GM21526 (cell line): ENCODE data around the gene PCDHGA4.
"Not testable (repeated sequence)": the region's sequence is repeated elsewhere in the genome, so short reads cannot be mapped to it uniquely, and the experiment has no call there.

ENCODE experiments used
- ATAC-seq: cut with Tn5 transposase; IDR thresholded peaks from one replicate; pipeline ENCODE4 v1.9.1; 2021; ENCODE audit warnings: moderate library complexity; ENCODE audit not compliant: unreplicated experiment, low FRiP score

Gene PCDHGA4

GRCh38 chr5:141382469-141383294 is 27.9 kb downstream of the PCDHGA4 start, which contains the start of gene PCDHGA7:
TSS of gene PCDHGA7 (plus strand) at chr5:141382742. CDS start at chr5:141382900, 158 bp downstream.
- ATAC-seq, result no peak

DNA sequence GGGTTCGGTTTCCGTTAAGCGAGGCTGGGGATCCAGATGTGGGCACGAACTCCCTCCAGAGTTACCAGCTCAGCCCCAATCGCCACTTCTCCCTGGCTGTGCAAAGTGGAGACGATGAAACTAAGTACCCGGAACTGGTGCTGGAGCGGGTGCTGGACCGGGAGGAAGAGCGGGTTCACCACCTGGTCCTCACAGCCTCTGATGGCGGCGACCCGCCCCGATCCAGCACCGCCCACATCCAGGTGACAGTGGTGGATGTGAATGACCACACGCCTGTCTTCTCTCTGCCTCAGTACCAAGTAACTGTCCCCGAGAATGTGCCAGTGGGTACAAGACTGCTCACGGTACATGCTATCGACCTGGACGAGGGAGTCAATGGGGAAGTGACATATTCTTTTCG is 28.5 kb downstream of the PCDHGA4 start:
- no peak for ATAC-seq

DNA sequence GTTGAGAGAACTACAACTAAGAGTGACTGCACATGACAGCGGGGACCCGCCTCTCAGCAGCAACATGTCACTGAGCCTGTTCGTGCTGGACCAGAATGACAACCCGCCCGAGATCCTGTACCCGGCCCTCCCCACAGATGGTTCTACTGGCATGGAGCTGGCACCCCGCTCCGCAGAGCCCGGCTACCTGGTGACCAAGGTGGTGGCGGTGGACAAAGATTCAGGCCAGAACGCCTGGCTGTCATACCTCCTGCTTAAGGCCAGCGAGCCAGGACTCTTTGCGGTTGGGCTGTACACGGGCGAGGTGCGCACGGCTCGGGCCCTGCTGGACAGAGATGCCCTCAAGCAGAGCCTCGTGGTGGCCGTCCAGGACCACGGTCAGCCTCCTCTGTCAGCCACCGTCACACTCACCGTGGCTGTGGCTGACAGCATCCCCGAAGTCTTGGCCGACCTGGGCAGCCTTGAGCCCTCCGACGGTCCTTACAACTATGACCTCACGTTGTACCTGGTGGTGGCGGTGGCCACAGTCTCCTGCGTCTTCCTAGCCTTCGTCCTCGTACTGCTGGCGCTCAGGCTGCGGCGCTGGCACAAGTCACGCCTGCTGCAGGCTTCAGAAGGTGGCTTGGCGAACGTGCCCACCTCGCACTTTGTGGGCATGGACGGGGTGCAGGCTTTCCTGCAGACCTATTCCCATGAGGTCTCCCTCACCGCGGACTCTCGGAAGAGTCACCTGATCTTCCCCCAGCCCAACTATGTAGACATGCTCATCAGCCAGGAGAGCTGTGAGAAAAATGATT is 29.8 kb downstream of the PCDHGA4 start:
- ATAC-seq, result no peak

- peak; percentile 97 for ATAC-seq
Measured at GRCh38 chr5:141387557-141388311, 32.9 kb downstream of the PCDHGA4 start, which contains the start of gene PCDHGB4. TSS of gene PCDHGB4 (plus strand) at chr5:141387698. CDS start at chr5:141387885, 187 bp downstream.

GRCh38 chr5:141388661-141389060 is 33.8 kb downstream of the PCDHGA4 start:
- no peak for ATAC-seq

GRCh38 chr5:141389153-141390042 is 34.6 kb downstream of the PCDHGA4 start:
- ATAC-seq, result no peak

DNA sequence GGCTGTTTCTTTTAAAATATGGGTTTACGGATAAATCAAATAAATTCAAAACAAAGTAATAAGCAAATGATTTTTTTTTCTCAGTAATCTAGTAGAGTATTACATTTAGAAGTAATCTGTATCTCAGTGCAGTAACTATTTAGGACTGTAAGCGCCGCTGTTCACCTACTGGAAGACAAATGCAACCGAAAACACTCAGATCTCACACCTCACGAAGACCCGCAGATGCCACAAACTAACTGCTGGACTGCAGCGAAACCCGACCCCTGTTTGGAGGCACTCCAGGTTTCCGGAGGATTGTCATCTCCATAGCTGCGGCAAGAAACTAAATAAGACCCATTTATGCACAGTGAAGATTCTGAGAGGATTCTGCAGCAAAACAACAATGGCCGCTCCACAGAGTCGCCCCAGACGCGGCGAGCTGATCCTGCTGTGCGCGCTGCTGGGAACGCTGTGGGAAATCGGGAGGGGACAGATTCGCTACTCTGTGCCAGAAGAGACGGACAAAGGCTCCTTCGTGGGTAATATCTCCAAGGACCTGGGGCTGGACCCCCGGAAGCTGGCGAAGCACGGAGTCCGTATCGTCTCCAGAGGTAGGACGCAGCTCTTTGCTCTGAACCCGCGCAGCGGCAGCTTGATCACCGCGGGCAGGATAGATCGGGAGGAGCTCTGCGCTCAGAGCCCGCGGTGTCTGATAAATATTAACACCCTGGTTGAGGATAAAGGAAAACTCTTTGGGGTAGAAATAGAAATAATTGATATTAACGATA is 37.8 kb downstream of the PCDHGA4 start, which contains the start of gene PCDHGA8:
Gene PCDHGA8, plus strand, starts transcription at position 205 of the 770 bp plus-strand sequence. Its CDS starts 181 bp downstream, at position 386.
- ATAC-seq, result no peak

DNA sequence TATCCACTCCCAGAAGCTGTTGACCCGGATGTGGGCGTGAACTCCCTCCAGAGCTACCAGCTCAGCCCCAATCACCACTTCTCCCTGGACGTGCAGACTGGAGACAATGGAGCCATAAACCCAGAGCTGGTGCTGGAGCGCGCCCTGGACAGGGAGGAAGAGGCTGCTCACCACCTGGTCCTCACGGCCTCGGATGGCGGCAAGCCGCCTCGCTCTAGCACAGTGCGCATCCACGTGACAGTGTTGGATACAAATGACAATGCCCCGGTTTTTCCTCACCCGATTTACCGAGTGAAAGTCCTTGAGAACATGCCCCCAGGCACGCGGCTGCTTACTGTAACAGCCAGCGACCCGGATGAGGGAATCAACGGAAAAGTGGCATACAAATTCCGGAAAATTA is 38.4 kb downstream of the PCDHGA4 start:
- no peak for ATAC-seq

- not testable (repeated sequence) for ATAC-seq
Measured at GRCh38 chr5:141394401-141395187, 39.8 kb downstream of the PCDHGA4 start.

DNA sequence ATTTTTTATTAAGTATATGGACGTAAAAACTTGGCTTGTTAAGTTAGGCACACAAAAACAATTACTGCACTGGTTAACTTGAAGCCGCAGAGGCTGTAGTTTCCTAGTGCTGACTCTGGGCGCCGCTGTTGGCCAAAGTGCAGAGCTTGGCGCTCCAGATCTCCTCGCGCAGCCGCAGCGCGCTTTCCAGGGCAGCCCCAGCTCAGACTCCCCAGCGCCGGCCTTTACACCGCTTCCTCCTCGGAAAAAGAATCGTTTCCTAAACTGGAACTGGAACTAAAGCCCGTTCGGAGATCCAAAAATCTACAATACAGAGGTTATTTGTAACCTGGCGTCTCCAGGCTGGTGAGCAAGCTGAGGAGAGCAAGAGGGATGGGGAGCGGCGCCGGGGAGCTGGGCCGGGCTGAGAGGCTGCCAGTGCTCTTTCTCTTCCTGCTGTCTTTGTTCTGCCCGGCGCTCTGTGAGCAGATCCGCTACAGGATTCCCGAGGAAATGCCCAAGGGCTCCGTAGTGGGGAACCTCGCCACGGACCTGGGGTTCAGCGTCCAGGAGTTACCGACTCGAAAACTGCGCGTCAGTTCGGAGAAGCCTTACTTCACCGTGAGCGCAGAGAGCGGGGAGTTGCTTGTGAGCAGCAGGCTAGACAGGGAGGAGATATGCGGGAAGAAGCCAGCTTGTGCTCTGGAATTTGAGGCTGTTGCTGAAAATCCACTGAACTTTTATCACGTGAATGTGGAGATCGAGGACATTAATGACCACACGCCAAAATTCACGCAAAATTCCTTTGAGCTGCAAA is 43.1 kb downstream of the PCDHGA4 start, which contains the start of gene PCDHGB5:
Gene PCDHGB5, plus strand, starts transcription at position 192 of the 796 bp plus-strand sequence. Its CDS starts 181 bp downstream, at position 373.
- peak; percentile 93 for ATAC-seq

GRCh38 chr5:141398608-141399007 is 43.8 kb downstream of the PCDHGA4 start:
- no peak for ATAC-seq

- no peak for ATAC-seq
Measured at GRCh38 chr5:141399555-141400258, 44.9 kb downstream of the PCDHGA4 start.

- no peak for ATAC-seq
Measured at GRCh38 chr5:141402553-141403243, 47.9 kb downstream of the PCDHGA4 start, which contains the start of gene PCDHGA9. TSS of gene PCDHGA9 (plus strand) at chr5:141402778. CDS start at chr5:141402953, 175 bp downstream.

DNA sequence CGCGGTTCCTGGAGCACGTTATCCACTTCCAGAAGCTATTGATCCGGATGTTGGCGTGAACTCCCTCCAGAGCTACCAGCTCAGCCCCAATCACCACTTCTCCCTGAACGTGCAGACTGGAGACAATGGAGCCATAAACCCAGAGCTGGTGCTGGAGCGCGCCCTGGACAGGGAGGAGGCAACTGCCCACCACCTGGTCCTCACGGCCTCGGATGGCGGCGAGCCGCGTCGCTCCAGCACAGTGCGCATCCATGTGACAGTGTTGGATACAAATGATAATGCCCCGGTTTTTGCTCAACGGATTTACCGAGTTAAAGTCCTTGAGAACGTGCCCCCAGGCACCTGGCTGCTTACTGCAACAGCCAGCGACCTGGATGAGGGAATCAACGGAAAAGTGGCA is 48.6 kb downstream of the PCDHGA4 start:
- no peak for ATAC-seq
